Tibial nerve (tissue), 4 donors: ENCODE data around the gene AGO4.

Experiments used
- CTCF ChIP-seq, 5 experiments: fragments of 200-600 bp in 3 of 5; fragments of 450-650 bp in 2 of 5; sonication (generic) in 3 of 5; IDR thresholded peaks; one replicate each; pipeline ENCODE4 v1.5.1; 2016 to 2019; ENCODE audit warnings: antibody characterized with exemption in 5 of 5, mild to moderate bottlenecking in 3 of 5, moderate library complexity in 2 of 5
- EP300 ChIP-seq, 2 donors: sonication (generic); formaldehyde crosslinking; IDR thresholded peaks; one replicate each; pipeline ENCODE4 v1.6.1; 2017; ENCODE audit warnings: antibody characterized with exemption in 2 of 2, mild to moderate bottlenecking in 1 of 2
- POLR2A ChIP-seq, 2 donors: fragments of 450-650 bp; IDR thresholded peaks; one replicate each; pipeline ENCODE4 v1.6.1; 2017; ENCODE audit warnings: antibody characterized with exemption in 2 of 2, mild to moderate bottlenecking in 2 of 2, moderate library complexity in 2 of 2

- no peak for TF ChIP-seq CTCF (IDR thresholded peaks at IDR 0.05)
- peak in 1 of 2 donors; percentile 8 for TF ChIP-seq POLR2A (IDR thresholded peaks at IDR 0.05)
- peak in 1 of 2 donors; percentile 20 for TF ChIP-seq EP300 (IDR thresholded peaks at IDR 0.05)
Measured at GRCh38 chr1:35808450-35809113, 766 bp downstream of the AGO4 start.
